Gastrocnemius medialis (tissue), 4 donors: Measurements from ENCODE around the gene TARS3. TPM values are rescaled to one million over a fixed set of nuclear protein-coding genes. Genes with fewer than 3 reads are reported as not detected.

Experiments used
- ATAC-seq, 2 donors: fragments of 150-250 bp; one replicate each; pipeline ENCODE4 v1.9.1; 2016
- DNase-seq, 2 donors: peaks; one replicate each; pipeline ENCODE4 v3.0.0-alpha.2; 2019
- H3K27ac ChIP-seq, 4 donors: fragments of 200-600 bp; sonication (generic); 1 replicate in 1 of 4; 2 replicates in 3 of 4; pipeline ENCODE4 v1.5.1; 2016 to 2018; ENCODE audit warnings: mild to moderate bottlenecking in 2 of 4, moderate library complexity in 1 of 4
- H3K27me3 ChIP-seq, 3 donors: fragments of 200-600 bp; sonication (generic) in 2 of 3; 1 replicate in 1 of 3; 2 replicates in 2 of 3; pipeline versions ENCODE4 v1.5.1 to v1.6.0; 2016 to 2019; ENCODE audit warnings: mild to moderate bottlenecking in 1 of 3, moderate library complexity in 1 of 3
- H3K36me3 ChIP-seq, 2 donors: fragments of 200-600 bp; sonication (generic) in 1 of 2; one replicate each; pipeline ENCODE4 v1.5.1; 2017 to 2018
- H3K4me1 ChIP-seq, 2 donors: fragments of 200-600 bp; sonication (generic) in 1 of 2; one replicate each; pipeline ENCODE4 v1.5.1; 2016 to 2017; ENCODE audit warnings: mild to moderate bottlenecking in 2 of 2
- H3K4me3 ChIP-seq, 4 donors: fragments of 200-600 bp; sonication (generic) in 3 of 4; 1 replicate in 1 of 4; 2 replicates in 3 of 4; pipeline ENCODE4 v1.5.1; 2016 to 2019; ENCODE audit warnings: mild to moderate bottlenecking in 2 of 4
- H3K9me3 ChIP-seq, 3 donors: fragments of 200-600 bp; sonication (generic) in 2 of 3; 1 replicate in 1 of 3; 2 replicates in 2 of 3; pipeline ENCODE4 v1.5.1; 2016 to 2019
- POLR2A ChIP-seq, 2 donors: fragments of 450-650 bp; IDR thresholded peaks; one replicate each; pipeline ENCODE4 v1.6.1; 2017; ENCODE audit warnings: antibody characterized with exemption in 2 of 2, mild to moderate bottlenecking in 2 of 2, moderate library complexity in 2 of 2
- in situ Hi-C, 4 donors: fragments of 200-750 bp; cut with MboI; loops; one replicate each; pipeline versions ENCODE4 v1.15.0 to v1.8.0; 2017; ENCODE audit warnings: low sequenced_read_pairs in 4 of 4
- intact Hi-C: fragments of 100-400 bp; cut with DNase I; formaldehyde crosslinking; loops from one replicate; pipeline ENCODE4 v1.15.1; 2023; ENCODE audit warnings: low total_unique reads
- total RNA-seq, 4 donors: library from RNA; depleted of rRNA; stranded (reverse); fragments of >200 nt; gene quantifications; one replicate each; pipeline versions ENCODE4 v1.1.0 to v1.2.3, GENCODE V29; 2016
- TF ChIP-seq, protein P1 (sequence below), 5 experiments: fragments of 450-650 bp in 3 of 5; fragments of 200-600 bp in 2 of 5; sonication (generic) in 2 of 5; IDR thresholded peaks in 4 of 5; conservative IDR thresholded peaks in 1 of 5; 1 replicate in 4 of 5; 2 replicates in 1 of 5; pipeline ENCODE4 v1.5.1; 2016 to 2019; ENCODE audit warnings: antibody characterized with exemption in 5 of 5, mild to moderate bottlenecking in 3 of 5, moderate library complexity in 3 of 5

Gene TARS3
- total RNA-seq, 4 donors from 2014 or later: 38.3 to 69.9 (median 55.4) TPM

DNA sequence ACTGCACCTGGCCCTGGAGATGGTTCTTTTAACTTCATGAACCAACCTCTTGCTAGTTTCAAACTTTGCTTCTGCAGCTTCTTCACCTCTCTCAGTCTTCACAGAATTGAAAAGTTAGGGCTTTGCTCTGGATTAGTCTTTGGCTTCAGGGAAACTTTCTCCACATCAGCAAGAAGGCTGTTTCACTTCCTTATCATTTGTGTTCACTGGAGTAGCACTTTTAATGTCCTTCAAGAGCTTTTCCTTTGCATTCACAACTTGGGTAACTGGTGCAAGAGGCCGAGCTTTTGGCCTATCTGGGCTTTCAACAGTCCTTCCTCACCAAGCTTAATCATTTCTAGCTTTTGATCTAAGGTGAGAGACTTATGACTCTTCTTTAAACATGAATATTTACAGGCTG is 56.4 kb downstream of the TARS3 start:
- no peak for ATAC-seq
- DNase-seq: no peak
- intact Hi-C loops (no loop called here), in situ Hi-C loops (no loop called here)
- H3K4me1 ChIP-seq: no peaks in the 10 kb centered on the region
- H3K36me3 ChIP-seq: peaks cover 0 to 36% of the 10 kb centered on the region in 2 donors
- H3K9me3 ChIP-seq: no peaks in the 10 kb centered on the region
- no peaks in the 10 kb centered on the region for H3K27me3 ChIP-seq
- TF ChIP-seq, protein P1, sequence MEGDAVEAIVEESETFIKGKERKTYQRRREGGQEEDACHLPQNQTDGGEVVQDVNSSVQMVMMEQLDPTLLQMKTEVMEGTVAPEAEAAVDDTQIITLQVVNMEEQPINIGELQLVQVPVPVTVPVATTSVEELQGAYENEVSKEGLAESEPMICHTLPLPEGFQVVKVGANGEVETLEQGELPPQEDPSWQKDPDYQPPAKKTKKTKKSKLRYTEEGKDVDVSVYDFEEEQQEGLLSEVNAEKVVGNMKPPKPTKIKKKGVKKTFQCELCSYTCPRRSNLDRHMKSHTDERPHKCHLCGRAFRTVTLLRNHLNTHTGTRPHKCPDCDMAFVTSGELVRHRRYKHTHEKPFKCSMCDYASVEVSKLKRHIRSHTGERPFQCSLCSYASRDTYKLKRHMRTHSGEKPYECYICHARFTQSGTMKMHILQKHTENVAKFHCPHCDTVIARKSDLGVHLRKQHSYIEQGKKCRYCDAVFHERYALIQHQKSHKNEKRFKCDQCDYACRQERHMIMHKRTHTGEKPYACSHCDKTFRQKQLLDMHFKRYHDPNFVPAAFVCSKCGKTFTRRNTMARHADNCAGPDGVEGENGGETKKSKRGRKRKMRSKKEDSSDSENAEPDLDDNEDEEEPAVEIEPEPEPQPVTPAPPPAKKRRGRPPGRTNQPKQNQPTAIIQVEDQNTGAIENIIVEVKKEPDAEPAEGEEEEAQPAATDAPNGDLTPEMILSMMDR (IDR thresholded peaks at IDR 0.05 in 4 of 5, conservative IDR thresholded peaks at IDR 0.05 in 1 of 5): no peak
- TF ChIP-seq POLR2A (IDR thresholded peaks at IDR 0.05): no peak
- H3K4me3 ChIP-seq: no peak overlapping the region
- no peak overlapping the region for H3K27ac ChIP-seq

DNA sequence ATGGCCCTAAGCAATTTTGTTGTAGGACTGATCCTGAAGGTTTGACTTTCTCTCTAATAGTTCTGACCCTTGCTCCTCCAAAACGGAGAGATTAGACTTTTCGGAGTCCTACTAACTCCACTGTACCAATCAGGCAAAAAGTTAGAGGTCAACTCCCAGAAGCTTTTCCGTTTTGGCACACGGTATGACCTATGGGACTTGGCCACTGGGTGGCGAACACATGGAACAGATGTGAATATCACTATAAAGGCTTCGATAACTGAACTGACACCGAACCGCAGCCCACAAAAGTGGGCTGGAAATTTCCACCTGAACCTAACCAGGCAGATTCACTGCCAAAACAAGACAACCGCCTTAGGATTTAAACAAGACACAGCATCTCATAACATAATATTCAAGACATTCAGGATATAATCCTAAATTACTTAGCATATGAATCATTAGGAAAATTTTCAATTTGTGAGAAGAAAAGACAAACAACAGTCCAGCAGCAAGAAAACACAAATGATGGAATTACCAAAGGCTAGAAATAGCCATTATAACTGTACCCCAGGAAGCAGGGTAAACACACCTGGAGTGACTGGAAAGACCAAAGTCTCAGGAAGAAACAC is 59.9 kb downstream of the TARS3 start:
- Histone ChIP-seq H3K27me3 (no peaks in the 10 kb centered on the region), H3K4me3 (no peak overlapping the region), H3K36me3 (peaks cover 0 to 23% of the 10 kb centered on the region in 2 donors), H3K9me3 (no peaks in the 10 kb centered on the region), H3K4me1 (no peaks in the 10 kb centered on the region), H3K27ac (no peak overlapping the region)
- intact Hi-C loops (no loop called here), in situ Hi-C loops (no loop called here)
- TF ChIP-seq POLR2A (IDR thresholded peaks at IDR 0.05): no peak
- TF ChIP-seq, protein P1 (IDR thresholded peaks at IDR 0.05 in 4 of 5, conservative IDR thresholded peaks at IDR 0.05 in 1 of 5): peak in 1 of 5 experiments; percentile 12
- no peak for DNase-seq
- ATAC-seq: no peak

- H3K27ac ChIP-seq: no peak overlapping the region
- no peaks in the 10 kb centered on the region for H3K4me1 ChIP-seq
- no peaks in the 10 kb centered on the region for H3K9me3 ChIP-seq
- TF ChIP-seq POLR2A (IDR thresholded peaks at IDR 0.05): no peak
- TF ChIP-seq, protein P1 (IDR thresholded peaks at IDR 0.05 in 4 of 5, conservative IDR thresholded peaks at IDR 0.05 in 1 of 5): no peak
- no peak for ATAC-seq
- intact Hi-C loops: no loop called here
- in situ Hi-C loops: no loop called here
- H3K4me3 ChIP-seq: no peak overlapping the region
- no peak for DNase-seq
- H3K36me3 ChIP-seq: peaks cover 0 to 19% of the 10 kb centered on the region in 2 donors
- H3K27me3 ChIP-seq: no peaks in the 10 kb centered on the region
Measured at GRCh38 chr15:101662203-101662602, 62.1 kb downstream of the TARS3 start.

- in situ Hi-C loops (no loop called here), intact Hi-C loops (no loop called here)
- no peaks in the 10 kb centered on the region for H3K4me1 ChIP-seq
- H3K9me3 ChIP-seq: no peaks in the 10 kb centered on the region
- no peak overlapping the region for H3K4me3 ChIP-seq
- H3K36me3 ChIP-seq: peaks cover 0 to 19% of the 10 kb centered on the region in 2 donors
- DNase-seq (no peak), ATAC-seq (peak in 1 of 2 donors; percentile 12)
- TF ChIP-seq, protein P1 (IDR thresholded peaks at IDR 0.05 in 4 of 5, conservative IDR thresholded peaks at IDR 0.05 in 1 of 5): no peak
- TF ChIP-seq POLR2A (IDR thresholded peaks at IDR 0.05): no peak
- no peaks in the 10 kb centered on the region for H3K27me3 ChIP-seq
- H3K27ac ChIP-seq: no peak overlapping the region
Measured at GRCh38 chr15:101660005-101660404, 64.3 kb downstream of the TARS3 start.
